NCI-H2029 treated with DMSO at 0.1 percent for 48 hours (cell line): Measurements from ENCODE around the gene MEF2A.
A peak's percentile ranks its signal among the peaks of the same experiment; 100 is the strongest.
"Not testable (repeated sequence)": the region's sequence is repeated elsewhere in the genome, so short reads cannot be mapped to it uniquely, and the experiment has no call there.

Experiments used
- DNase-seq: peaks from one replicate; lab custom pipeline; 2025; lab: John Stamatoyannopoulos, UW

Gene MEF2A

DNA sequence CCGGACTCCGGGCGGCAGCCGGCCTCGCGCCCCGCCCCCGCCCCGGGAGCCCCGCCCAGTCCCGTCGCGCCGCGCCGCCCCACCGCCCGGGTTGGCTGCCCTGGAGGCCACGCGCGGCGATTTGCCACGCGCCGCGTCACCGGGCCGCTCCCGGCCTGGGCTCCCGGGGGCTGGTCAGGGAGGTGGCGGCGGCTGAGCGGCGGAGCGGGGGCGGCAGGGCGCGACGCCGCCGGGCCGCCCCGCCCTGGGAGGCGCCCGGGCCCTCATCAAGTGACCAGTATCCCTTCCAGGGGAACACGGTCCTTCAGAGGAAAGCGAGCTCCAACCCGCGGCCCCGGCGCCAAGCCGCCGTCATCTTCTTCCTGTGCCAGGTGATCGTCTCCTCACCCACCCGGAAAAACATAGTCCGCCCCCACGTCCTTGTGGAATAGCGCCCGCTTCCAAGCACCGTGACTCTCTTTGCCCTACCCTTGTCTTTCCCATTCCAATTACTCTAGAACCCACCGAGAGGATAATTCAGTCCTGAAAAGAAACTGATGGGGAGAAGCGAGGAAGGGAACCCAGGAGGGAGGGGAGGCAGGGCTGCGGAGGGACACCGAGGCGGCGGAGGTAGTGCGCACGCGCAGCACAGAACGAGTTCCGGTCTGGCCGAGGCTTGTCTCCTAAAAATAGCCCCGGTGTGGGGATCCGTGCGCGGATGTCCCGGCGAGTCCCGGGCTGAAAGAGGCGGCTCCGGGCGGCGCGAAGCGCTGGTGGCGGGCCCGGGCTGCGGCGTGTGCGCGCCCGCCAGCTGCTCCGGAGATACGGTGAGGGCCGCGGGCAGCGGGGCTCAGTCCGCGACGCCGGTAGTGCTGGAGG is at the start of gene MEF2A:
Gene MEF2A (plus strand): TSS at position 686 of the 858 bp plus-strand sequence. CDS start 67,136 bp downstream, outside the sequence.
- peak; percentile 63 for DNase-seq

DNA sequence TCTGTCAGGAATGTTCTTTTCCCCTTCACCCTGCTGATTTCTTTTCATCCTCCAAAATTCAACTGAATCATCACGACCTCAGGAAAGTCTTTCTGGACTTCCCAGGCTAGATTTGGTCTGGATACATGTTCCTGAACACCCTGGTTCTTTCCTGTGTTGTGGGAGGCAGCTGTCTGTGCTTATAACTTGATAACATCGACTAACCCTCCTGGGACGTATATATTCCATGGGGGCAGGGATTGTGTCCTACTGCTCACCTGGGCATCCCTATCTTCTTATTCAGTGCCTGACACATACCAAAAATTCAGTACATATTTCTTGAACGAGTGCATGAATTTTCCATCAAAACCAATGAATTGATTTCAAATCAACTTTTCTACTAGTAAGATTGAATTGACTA is 47.6 kb upstream of the MEF2A start:
- no peak for DNase-seq

DNA sequence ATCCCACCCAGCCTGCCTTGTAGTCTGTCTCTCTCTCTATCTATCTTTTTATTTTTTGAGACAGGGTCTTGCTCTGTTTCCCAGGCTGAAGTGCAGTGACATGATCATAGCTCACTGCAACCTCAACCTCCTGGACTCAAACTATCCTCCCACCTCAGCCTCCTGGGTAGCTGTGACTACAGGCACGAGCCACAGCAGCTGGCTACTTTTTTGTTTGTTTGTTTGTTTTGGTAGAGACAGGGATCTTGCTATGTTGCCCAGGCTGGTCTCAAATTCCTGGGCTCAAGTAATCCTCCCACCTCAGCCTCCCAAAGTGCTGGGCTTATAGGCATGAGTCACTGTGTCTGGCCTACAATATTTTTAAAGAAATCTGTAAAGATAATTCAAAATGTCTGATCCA is 46.4 kb upstream of the MEF2A start:
- DNase-seq = not testable (repeated sequence)

DNA sequence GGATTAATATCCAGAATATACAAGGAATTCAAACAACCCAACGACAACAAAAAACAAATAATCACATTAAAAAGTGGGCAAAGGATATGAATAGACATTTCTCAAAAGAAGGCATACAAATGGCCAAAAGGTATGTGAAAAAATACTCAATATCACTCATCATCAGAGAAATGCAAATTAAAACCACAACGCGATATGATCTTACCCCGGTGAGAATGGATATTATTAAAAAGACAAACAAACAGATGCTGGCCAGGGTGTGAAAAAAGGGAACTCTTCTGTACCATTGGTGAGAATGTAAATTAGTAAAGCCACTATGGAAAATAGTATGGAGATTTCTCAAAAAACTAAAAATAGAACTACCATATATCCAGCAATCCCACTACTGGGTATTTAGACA is 43.5 kb upstream of the MEF2A start:
- DNase-seq = no peak

GRCh38 chr15:99526176-99526575 is 39.6 kb upstream of the MEF2A start:
- no peak for DNase-seq

- no peak for DNase-seq
Observed at GRCh38 chr15:99526671-99527070, 39.1 kb upstream of the MEF2A start.

DNA sequence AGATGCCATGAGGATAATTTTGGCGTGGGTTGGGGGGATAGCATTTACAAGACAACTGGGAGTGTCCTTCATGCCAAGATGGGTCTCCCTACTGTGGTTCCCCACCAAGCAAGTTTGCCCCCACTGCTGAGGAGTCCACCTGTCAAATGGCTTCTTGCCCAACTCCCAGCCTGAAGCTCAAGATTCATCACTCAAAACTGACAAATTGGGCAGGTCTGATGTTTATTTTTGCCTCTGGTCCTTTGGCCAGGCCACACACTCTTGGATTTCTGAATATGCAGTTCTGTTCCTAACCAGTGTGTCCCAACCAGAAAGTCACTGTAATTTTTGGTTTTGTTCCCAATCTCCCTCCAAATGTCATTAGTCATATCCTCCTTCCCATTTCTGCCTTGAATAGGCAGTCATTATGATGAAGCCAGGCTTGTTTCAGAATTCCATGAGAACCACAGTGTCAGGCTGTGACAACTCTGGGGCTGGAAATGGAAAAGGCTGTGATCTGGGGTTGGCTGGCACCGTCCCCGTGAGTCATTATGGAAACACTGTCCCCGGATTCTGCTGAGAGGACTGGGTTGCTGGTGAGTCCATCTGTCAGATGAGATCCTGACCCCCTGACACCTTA is 29.3 kb upstream of the MEF2A start:
- no peak for DNase-seq

DNA sequence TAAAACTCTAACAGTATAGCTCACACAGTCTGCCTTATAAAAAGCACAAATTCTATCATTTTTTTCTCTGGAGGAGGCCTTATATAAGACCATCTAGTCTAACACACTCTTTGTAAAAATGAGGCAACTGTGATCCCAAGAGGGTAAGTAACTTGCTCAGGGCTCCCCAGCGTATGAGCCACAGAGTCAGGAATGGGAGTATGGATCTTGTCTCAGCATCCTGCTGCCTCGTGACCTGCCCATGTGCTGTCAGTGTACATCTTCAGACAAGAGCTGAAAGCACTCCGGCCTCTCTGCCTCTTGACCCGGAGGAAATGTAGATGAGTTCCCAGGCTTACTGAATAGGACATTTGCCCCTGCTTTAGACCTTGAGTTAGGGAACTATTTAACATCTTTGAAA is 28.4 kb upstream of the MEF2A start:
- DNase-seq = no peak

DNA sequence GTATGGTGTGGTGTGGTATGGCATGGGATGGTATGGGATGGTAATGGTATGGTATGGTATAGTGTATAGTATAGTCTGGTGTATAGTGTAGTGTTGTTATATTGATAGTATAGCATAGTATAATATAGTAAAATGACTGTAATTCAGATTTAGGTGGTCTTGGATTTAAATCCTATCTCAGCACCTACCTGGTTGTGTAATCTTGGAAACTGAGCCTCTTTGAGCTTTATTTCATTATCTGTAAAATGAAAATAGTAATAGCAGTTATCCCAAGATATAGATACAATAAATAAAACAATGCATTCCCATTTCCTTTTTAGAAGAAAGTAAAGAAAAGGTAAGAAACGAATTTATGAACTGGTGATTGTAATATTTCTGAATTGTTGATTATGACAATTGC is 27.5 kb upstream of the MEF2A start:
- DNase-seq = no peak

DNA sequence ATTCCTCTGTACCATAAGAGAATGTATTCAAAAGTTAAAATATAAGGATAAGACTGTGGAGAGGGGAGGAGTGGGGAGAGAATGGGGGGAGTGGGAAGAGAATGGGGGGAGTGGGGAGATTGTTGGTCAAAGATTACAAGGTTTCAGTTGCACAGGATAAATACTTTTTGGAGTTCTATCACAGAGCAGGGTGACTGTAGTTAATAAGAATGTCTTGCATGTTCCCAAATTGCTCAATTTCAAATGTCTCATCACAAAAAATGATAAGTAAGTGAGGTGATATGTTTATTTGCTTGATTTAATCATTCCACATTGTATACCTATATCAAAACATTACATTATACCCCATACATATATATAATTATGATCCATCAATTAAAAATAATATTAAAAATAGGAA is 23.0 kb upstream of the MEF2A start:
- DNase-seq = no peak

DNA sequence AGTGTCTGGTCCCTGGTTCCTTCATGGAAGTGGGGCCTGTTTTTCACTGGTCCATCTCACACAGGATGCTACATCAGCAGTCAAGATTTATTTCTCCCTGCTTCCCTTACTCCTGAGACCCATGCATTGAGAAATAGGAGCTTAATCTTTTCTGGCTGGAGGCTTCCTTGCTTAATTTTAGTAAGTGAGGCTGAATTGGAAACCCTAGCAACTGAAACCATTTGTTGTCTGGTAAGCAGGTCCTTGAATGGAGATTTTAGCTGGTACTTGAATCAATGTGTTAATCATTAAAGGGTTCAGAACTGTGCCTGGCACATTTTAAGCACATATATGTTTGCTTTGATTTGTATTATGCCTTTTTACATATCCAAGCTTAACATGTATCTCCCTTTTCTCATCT is 20.2 kb upstream of the MEF2A start:
- DNase-seq = no peak

- no peak for DNase-seq
Observed at GRCh38 chr15:99546441-99547100, 19.2 kb upstream of the MEF2A start.

GRCh38 chr15:99547517-99547916 is 18.3 kb upstream of the MEF2A start:
- DNase-seq = no peak

- DNase-seq = no peak
Observed at GRCh38 chr15:99550077-99550476, 15.7 kb upstream of the MEF2A start.

DNA sequence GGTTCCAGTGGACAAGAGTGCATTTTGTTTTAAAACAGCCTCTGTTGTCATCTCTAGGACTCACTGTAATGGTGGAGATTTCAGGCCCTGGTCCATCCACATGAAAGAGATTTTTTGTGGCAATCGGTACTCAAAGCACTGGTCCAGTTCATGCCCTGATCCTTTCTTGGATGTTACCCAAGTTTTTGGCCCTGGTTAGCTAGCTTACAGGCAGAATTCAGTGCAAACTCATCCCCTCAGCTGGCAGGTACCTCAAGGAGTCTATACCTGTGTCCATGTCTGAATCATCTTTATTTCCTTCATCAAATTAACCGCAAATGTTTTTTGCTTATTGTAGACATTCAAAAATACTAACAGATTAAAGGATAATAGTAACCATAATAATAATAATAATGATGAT is 13.7 kb upstream of the MEF2A start:
- no peak for DNase-seq

DNA sequence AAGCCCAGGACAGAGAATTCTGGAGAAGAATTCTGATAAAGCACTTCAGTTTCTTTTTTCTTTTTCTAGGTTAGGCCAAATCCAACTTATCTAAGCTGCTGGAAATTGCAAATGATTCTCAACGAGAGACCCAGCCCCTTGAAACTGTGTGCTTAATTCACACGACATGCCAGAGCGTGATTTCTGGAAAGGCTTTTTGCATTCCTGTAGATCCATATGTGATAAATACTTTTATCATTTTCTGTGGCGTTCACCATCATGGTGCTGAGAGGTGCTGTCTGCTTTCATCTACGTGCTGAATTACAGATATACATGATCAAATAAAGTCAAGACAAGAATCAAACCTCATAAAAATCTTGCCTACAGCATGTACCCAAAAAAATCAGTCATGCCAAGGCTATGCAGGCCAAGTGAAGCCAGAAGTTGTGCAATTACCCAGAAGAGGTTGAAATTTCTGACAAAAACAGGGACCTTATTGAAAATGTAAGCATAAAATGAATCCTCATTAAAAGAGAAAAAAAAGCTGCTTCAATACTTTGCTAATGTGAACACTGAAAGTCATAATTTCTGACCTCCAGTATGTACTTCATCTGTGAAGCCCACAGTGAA is 10.8 kb upstream of the MEF2A start:
- DNase-seq = no peak

- no peak for DNase-seq
Observed at GRCh38 chr15:99556011-99556410, 9.8 kb upstream of the MEF2A start.

GRCh38 chr15:99556578-99556977 is 9.2 kb upstream of the MEF2A start:
- DNase-seq = no peak

GRCh38 chr15:99558084-99558483 is 7.7 kb upstream of the MEF2A start:
- DNase-seq = no peak

DNA sequence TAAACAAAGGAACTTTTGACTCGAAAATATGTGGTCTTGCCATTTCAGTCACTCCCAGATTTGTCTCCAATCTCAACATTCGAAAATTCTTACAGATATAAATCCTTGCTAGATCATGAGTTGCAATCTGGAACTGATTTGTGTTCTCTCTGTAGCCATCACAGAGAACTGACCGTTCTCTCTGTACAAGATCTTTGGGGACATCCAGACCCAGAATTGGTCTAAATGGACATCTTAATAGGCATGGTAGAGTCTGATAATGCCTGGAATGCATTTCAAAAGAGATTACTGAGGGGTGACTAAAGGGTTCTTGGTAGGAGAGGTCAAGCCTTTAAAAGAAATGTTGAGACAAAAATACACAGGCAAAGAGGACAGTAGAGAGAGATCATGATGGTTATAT is 7.2 kb upstream of the MEF2A start:
- DNase-seq = no peak

DNA sequence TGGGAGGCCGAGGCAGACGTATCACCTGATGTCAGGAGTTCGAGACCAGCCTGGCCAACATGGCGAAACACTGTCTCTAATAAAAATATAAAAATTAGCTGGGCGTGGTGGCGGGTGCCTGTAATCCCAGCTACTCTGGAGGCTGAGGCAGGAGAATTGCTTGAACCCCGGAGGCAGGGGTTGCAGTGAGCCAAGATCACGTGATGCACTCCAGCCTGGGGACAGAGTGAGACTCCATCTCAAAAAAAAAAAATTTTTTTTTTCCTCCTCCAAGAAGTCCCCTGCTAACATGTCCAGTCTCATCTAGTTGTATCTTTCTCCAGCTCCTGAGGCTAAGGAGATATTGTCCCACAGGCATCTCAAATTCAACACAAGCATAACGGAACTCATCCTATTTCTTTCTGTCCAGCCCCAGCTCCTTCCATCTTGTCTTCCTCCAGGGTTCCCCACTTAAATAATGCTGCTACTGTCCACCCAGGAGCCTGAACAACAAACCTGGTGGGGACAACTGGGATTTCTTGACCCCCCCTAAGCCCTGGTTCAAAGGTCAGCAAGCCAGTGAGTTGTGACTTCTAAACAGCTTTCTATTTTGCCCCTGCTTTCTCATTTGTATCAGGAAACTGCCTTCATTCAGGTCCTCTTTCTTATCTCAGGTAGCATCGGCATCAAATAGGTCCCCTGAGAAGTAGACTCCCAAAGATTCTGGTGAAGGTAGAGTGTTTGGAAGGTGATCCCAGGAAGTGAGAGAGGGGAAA is 4.1 kb upstream of the MEF2A start:
- no peak for DNase-seq

GRCh38 chr15:99562238-99562637 is 3.5 kb upstream of the MEF2A start:
- DNase-seq = no peak
